Measurements from ENCODE around the gene ATRNL1.

ATRNL1 gene

GRCh38 chr10:115657161-115657860 lies 564.1 kb downstream of the ATRNL1 start:
- no peak overlapping the region for H3K4me3 ChIP-seq (ENCODE audit: low read depth, low read length)
- no peak for TF ChIP-seq CTCF (IDR thresholded peaks at IDR 0.05; ENCODE audit: low read depth, low read length)

GRCh38 chr10:115659616-115660015 lies 566.5 kb downstream of the ATRNL1 start:
- no peak for TF ChIP-seq CTCF (IDR thresholded peaks at IDR 0.05; ENCODE audit: low read depth, low read length)
- no peak overlapping the region for H3K4me3 ChIP-seq (ENCODE audit: low read depth, low read length)

- no peak overlapping the region for H3K4me3 ChIP-seq (ENCODE audit: low read depth, low read length)
- no peak for TF ChIP-seq CTCF (IDR thresholded peaks at IDR 0.05; ENCODE audit: low read depth, low read length)
These were observed 567.2 kb downstream of the ATRNL1 start for GRCh38 chr10:115660391-115660790.

- H3K4me3 ChIP-seq (ENCODE audit: low read depth, low read length) = no peak overlapping the region
- TF ChIP-seq CTCF (IDR thresholded peaks at IDR 0.05; ENCODE audit: low read depth, low read length) = no peak
These were observed 569.3 kb downstream of the ATRNL1 start for GRCh38 chr10:115662422-115662821.

GRCh38 chr10:115665549-115665948 lies 572.4 kb downstream of the ATRNL1 start:
- H3K4me3 ChIP-seq (ENCODE audit: low read depth, low read length) = no peak overlapping the region
- TF ChIP-seq CTCF (IDR thresholded peaks at IDR 0.05; ENCODE audit: low read depth, low read length) = no peak

- no peak overlapping the region for H3K4me3 ChIP-seq (ENCODE audit: low read depth, low read length)
These were observed 581.3 kb downstream of the ATRNL1 start for GRCh38 chr10:115674496-115674895.

More at GRCh38 chr10:115674496-115674895, 581.3 kb downstream of the ATRNL1 start:
- no peak for TF ChIP-seq CTCF (IDR thresholded peaks at IDR 0.05; ENCODE audit: low read depth, low read length)

Measured in WI38 (cell line).